Glomerular endothelial cell (primary cell): Measurements from ENCODE around the gene LYPD6B. TPM values are rescaled to one million over a fixed set of nuclear protein-coding genes. Genes with fewer than 3 reads are reported as not detected.

Source experiments
- DNase-seq: peaks from one replicate; pipeline ENCODE4 v3.0.0-alpha.2; 2011; ENCODE audit warnings: low read depth, low spot score; ENCODE audit errors: extremely low read depth
- total RNA-seq: library from RNA; depleted of rRNA; stranded (reverse); fragments of >200 nt; gene quantifications from 2 replicates; pipeline ENCODE4 v1.2.3, GENCODE V29; 2015

The LYPD6B gene
- total RNA-seq, 1 donor from 2014 or later: 1.3 TPM

DNA sequence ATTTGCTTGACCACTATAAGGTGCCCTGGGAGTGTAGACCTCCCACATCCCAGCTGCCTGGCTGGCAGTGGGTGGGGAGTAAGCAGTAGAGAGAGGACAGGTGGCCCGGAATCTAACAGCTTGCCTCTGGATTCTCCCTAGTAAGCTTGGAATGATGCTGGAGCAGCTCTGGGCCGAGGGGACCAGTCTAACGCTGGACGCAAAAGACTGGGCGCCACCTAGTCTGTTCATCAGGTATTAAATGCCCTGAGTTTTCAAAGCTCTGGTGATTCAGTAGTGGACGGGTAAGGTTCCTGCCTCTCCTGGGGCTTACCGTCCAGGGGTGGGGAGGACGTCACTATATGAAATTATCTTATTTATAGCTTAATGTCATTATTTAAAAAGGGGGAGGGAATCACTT is 648 bp upstream of the LYPD6B start:
- no peak for DNase-seq

DNA sequence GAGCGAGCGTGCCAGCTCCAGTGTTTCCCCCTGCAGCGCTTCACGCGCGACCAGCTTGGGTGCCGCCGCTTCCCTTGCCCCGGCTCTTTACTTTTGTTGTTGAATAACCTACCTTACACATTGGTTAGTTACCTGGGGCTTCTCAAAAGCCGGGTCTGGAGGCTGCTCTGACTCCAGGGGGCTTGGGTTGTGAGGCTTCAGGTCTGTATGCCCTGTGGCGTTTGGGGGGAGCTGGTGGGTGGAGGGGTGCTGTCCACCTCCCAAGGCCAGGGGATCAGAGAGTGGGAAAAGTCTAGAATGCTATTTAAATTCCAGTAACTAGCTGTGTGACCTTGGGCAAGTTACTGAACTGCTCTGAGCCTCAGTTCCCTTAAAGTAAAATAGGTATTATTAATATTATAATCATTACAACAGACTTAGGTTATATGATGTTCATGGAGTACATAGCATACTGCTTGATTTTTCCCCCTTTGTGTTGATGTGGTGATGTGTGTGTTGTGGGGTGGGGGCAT is 770 bp downstream of the LYPD6B start:
- no peak for DNase-seq

DNA sequence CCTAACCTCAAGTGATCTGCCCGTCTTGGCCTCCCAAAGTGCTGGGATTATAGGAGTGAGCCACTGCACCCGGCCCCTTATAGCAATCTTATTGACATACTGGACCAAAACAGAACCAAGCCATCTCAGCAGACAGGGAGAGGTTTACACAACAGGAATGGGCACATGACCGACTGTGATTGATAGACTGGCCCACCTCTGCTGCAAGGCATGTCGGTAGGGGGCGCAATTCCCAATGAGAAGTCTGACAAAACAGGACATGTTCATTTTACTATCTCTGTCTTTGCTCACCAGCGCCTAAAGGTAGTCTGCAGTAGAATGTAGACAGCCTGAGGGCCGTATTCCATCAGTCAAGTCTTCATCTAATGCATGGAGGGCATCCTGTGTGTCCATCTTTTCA is 2.0 kb downstream of the LYPD6B start:
- DNase-seq: no peak

DNA sequence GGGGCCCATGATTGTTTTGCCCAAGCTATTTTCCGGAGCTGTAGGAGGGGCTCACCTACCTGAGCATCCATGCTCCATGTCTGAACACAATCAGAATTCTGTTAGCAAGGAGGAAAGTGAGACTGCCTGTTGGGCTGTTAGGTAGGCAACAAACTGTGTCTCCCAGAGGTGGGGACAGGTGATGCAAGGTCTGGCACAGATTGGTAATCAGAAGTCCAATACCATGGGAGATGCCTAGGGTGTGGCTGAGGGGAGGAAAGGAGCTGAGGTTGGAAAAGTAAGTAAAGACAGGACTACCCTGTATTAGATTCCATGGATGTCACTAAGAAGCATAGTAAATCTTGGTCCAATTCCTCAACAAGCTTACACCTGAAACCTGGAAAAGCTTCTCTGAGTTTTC is 3.0 kb downstream of the LYPD6B start:
- DNase-seq: no peak

DNA sequence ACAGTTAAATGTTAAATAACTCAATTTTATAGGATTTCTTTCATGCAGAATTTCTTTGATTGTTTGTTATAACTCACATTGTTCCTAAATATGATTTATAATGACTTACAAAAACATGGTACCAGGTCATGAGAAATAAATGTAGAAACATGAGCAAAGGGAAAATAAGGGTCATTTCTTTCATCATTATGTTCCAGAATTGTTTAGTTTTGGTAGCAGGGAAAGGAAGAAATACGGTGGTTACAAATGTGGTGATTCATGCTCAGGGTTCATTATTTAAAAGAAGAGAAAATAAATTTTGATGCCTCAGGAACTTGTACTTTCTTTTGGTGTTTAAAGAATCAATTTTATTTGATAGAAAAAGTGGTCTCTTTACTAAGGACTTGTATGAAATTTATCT is 4.4 kb downstream of the LYPD6B start:
- DNase-seq: no peak

DNA sequence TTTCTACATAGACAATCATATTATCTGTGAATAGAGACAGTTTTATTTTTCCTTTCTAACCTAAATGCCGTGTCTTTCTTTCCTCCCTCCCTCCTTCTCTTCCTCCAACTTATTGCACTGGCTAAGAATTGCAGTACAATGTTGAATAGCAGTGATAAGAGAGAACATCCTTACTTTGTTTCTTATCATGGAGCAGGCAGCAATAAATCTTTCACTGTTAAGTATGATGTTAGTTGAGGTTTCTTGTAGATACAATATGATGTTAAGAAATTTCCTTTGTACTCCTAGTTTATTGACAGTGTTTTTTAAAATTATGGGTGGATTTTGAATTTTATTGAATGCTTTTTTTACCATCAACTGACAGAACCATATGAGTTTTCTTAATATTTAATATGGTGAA is 6.0 kb downstream of the LYPD6B start:
- no peak for DNase-seq

DNA sequence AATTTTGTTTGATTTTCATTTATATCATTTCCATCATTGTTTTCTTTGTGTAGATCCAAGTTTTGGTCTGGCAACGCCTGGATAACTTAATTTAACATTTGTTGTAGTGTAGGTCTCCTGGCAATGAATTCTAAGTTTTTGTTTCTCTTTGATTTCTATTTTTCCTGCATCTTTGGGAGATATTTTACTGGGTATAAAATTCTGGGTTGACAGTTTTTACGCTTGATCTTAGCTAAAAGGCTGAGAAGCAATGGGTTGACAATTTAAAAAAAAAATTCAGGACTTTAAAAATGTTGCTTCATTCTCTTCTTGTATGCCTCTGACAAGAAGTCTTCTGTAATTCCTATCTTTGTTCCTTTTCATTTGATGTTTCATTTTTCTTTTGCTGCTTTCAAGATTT is 8.6 kb downstream of the LYPD6B start:
- DNase-seq: no peak

DNA sequence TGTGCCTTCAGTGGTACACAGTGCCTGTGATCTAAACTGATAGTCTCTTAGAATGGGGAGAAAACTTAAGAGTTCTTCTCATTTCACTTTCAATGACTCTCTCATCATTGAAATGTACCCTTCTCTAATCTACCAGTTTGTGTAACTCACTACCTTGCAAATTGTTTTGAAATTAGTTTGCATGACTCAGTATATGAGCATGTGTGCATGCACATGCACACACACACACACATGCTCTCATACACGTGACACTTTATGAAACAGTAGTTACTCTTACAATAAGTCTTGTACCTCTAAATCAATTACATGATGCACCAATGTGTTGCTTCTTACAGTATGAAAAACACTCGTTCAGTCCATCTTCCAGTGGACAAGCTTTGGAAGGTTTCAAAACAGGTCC is 10.6 kb downstream of the LYPD6B start:
- no peak for DNase-seq

DNA sequence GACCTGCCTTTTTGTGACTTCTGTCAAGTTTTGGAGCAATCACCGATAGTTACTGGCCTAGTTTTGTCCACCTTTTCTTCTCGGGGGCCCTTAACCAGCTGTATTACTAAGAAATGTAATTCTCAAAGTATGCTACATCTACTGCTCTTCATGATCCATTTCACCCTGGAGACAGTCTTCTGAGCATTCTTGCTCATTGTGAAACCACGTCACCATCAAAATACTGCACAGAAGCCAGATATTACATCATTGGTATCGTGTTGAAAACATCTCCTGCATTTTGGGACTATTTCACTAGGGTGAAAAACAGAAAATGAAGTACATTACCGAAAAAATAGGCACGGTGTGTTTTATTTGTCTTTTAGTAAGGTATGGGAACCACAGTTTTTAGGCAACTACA is 11.7 kb downstream of the LYPD6B start:
- no peak for DNase-seq

DNA sequence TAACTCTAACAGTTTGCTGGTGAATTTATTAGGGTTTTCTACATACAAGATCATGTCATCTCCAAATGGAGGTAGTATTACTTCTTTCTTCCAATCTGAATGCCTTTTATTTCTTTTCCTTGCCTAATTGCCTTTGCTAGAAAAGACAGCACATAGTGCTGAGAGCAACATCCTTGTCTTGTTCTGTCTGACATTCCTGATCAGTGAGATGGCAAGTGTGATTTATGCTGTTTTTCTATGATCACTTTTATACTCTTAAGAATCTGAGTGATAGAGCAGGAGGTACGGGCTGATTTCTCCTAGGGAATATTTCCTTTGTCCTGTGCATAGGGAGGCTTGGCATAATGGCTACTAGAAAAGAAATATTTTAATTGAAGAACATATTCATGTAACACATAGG is 17.3 kb downstream of the LYPD6B start:
- DNase-seq: no peak

DNA sequence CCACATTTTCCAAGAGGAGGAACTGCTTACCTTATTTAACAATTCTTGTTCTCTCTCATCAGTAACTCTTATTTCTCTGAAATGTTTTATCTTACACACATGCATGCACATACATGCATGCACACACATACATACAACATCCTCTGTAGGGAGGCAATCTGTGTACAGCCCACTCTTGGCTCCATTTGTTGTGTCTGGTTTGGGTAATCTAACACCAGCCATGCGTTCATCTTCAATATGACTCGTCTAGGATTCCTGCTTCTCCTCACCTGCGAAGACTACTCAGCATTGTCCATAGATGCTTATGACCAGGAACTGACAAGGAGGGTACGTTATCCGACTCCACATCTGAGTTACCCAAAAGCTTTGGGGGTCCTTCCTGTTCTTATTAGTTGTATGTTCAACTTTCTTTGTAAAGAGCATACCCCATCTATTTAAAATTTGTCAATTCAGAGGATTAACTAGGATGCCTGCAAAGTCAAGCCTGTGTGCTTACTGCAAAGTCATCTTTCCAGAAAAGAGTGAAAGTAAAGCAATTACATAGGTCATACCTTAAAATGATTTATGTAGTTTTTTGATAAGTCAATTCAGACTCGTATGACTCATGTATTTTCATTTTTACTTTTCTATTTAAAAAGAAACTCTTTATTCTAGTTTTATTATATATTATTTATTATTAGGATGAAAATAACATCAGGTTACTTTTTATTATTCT is 18.2 kb downstream of the LYPD6B start:
- no peak for DNase-seq

DNA sequence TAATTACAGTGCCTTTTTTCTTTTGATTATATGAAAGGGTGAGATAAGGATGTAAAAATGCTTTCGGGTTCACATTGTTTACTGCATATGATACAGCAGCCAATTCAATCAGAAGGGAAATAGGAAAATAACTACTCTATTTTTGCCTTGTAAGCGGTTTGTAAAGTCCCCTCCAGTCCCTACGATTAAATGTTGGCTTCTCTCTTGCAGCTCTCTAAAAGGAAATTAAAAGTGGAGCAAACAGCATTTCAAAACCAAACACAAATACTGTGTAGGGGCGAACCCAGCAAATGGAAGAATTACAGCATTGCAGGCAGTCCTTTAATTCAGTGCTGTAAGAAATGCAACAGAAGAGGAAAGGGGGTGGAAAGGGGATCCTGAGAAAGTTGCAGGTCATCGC is 18.9 kb downstream of the LYPD6B start:
- DNase-seq: no peak

DNA sequence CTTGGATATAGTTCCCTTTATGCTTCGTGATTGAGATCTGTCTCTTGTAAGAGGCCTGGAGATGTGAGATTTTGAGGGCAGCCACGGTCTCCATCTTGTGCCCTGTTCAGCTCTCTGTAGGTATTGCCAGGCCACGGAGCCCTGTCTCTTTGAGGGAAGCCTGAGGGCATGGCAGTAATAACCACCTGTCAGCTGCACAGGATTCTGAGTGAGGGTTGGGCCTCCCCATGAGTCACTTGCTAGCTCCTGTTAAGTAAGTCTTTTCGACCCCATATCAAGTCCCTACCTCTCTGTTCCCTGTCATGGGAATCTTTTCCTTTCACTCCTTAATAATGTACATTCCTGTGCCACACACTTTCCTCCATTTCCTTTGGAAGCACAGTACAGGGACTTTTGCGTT is 20.4 kb downstream of the LYPD6B start:
- no peak for DNase-seq

DNA sequence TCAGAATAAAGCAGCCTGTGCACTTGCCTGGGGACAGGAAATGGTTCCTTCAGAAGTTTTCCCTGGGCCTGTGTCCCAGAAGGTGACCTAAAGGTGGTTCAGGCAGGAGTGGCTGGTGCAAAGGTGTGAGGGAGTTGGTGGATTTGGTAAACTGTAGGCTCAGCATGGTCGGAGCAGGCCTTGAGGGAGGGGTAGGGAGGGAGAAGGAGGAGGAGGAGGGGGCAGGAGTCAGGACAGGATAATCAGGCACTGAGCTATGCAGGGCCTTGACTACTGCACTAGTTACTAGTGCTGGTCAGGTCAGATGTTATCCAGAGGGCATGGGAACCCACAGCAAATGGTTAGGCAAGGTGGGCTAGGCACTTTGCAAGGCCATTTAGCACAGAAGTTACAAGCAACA is 21.3 kb downstream of the LYPD6B start:
- DNase-seq: no peak

DNA sequence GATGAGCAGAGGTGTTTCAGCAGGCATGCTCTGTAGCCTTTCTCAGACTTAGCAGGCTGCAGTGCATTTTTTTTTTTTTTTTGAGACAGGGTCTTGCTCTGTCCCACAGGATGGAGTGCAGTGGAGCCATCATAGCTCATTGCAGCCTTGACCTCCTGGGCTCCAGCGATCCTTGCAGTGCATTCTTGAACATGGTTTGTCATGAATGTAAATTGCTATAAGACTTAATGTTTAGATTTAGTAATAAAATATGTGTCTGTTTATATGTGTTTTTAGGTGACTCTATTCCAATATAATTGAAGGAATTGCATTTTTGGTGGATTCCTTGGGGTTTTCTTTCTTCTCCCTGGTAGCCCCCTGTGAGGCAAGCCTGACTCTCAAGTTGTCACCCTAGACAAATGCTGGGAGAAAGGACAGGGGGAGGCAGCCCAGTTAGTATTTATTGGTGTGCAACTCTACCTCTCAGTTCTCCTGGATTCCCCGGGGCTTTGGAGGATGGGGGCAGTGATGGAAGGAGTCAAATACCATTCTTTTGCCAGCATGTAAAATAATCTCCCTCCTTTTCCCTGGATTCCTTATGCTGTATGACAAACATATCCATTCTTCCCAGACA is 22.7 kb downstream of the LYPD6B start:
- no peak for DNase-seq

DNA sequence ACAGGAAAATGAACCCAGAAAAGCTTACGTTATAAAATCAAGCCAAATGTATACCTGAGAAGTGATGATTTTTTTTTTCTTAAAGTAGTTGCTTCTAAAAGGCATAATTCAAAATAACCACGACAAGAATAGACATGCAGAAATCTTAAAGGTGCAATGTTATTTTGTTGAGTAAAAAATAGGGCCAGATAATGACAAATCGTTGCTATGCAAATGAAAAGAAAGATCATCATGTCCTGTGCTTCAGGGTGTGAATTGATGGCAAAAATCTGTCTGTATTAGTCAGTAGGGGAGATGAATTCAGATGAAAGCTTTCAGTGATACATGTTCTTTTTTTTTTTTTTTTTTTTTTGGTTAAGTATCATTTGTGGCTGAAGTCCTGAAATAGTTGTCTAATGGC is 24.0 kb downstream of the LYPD6B start:
- DNase-seq: no peak

DNA sequence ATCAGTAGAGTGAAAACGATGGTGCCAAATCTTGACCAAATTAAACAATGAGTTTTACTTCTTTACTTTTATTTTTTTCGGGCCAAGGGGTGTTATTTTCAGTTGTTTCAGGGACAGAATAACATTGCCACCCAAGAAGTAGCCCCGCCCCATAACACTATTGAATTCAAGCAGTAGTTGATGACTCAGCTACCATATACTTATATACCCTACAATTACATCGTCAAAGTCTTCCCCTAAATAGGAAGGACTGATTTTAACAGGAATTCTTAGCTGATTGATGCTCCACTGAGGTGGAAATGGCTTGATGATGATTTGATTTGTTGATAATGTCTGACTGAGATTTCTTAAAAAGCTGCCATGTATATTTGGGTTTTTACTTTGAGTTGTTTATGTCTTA is 24.7 kb downstream of the LYPD6B start:
- DNase-seq: no peak

DNA sequence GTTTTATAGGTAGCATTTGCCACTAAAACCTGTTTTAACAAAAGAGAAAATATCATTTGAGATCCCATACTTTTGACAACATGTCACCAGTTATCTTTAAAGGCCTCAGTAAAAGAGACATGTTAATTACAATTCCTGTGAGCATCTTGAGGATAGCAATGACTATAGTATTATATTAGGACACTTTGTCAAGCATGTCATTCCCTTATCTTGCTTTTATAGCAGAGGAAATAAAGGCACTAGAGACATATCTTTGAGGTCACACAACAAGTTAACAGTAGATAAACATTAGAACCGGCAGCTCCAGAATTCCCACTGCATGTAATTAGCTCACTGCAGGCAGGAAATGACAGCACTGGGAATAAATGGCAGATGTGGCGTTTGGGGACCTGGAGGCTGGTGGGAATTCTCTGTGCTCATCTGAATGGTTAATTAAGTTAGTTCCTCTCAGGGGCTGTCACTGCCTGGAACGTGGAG is 25.9 kb downstream of the LYPD6B start:
- no peak for DNase-seq

DNA sequence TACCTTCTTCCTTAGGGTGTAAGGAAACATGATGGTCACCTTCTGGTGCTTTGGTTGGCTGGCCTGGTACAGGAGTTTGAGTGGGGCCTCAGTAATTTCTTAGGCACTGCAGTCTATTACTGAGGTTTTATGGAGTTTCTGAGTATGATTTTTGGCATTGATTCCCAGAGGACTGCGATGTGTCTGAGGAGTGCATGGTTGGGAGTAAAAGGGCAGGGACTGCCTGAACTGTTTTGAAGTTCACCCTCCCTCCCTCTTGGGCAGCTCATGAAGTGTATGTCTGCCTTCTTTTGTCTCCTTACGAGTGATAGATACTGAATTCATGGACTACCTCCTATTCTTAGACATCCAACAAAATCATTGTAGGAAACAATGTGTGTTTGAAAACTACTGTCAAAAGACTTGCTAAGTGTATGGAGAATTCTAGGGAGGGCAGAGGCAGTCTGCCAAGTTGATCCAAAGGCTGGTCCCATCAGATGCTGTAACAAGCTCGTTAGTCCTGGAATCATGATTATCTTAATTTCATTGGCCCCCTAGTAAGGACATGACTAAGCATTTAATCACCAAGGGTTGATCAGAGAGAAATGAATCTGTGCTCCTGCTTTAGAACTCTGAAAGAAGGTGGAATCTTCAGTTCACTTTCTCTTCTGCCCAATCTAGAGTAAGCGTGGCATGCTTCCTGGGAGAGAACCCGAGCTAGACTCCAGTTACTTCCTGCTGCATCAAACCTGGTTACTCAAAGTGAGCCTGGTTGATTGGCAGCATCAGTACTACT is 26.5 kb downstream of the LYPD6B start:
- no peak for DNase-seq

DNA sequence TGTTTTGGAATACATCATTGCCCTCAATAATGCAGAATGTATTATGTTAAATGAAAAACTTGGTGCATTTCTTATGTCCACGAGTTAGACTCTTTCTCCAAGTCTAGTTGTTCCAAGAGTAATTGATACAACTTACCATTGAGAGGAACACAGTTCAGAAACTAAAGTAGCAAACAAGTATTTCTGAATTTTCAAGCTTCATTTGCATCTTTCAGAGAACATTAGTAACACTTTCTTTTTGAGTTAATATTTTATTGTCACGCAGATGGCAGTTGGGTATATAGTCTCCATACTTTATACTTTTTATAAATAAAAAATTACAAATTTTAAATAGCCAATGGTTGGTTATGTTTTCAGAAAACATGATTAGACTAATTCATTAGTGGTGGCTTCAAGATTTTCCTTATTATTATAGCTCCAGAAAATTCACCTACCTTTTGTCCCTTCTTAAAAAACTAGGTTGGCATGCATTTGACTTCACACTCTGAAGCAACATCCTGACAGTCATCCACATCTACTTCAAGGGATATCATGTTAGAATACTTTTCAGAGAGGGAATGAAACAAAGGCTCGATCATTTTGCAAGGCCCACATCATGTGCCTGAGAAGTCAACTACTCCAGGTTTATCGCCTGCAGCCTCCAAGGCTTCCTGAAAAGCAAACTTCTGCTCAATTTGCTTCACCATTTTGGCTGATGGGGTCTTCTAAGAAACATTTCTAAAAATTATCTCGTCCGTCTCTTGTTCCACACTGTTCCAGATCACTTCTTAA is 29.9 kb downstream of the LYPD6B start:
- DNase-seq: no peak
